NK-92 (cell line): Measurements from ENCODE around the gene ENTREP1.

Experiments
- DNase-seq: peaks from one replicate; lab custom pipeline; 2025; ENCODE audit not compliant: unreplicated experiment; lab: John Stamatoyannopoulos, UW

ENTREP1 gene

GRCh38 chr9:69317894-69318293 is 7.1 kb upstream of the ENTREP1 start:
- DNase-seq, result no peak

- no peak for DNase-seq
These were observed 5.5 kb upstream of the ENTREP1 start for GRCh38 chr9:69319324-69320025.

GRCh38 chr9:69322256-69322655 is 2.8 kb upstream of the ENTREP1 start:
- no peak for DNase-seq

- DNase-seq, result no peak
These were observed 1.2 kb upstream of the ENTREP1 start for GRCh38 chr9:69323861-69324260.

- DNase-seq, result no peak
These were observed 596 bp downstream of the ENTREP1 start for GRCh38 chr9:69325409-69326212.

- DNase-seq, result no peak
These were observed 1.2 kb downstream of the ENTREP1 start for GRCh38 chr9:69326261-69326660.

- no peak for DNase-seq
These were observed 5.6 kb downstream of the ENTREP1 start for GRCh38 chr9:69330580-69330979.

- DNase-seq, result no peak
These were observed 6.4 kb downstream of the ENTREP1 start for GRCh38 chr9:69331444-69331843.

- no peak for DNase-seq
These were observed 7.2 kb downstream of the ENTREP1 start for GRCh38 chr9:69332067-69332685.

GRCh38 chr9:69333716-69334115 is 8.7 kb downstream of the ENTREP1 start:
- DNase-seq, result no peak

GRCh38 chr9:69334317-69334716 is 9.3 kb downstream of the ENTREP1 start:
- no peak for DNase-seq

GRCh38 chr9:69339620-69340019 is 14.6 kb downstream of the ENTREP1 start:
- DNase-seq, result no peak

- DNase-seq, result no peak
These were observed 15.6 kb downstream of the ENTREP1 start for GRCh38 chr9:69340631-69341030.

GRCh38 chr9:69342769-69343168 is 17.8 kb downstream of the ENTREP1 start:
- DNase-seq, result no peak

- no peak for DNase-seq
These were observed 19.4 kb downstream of the ENTREP1 start for GRCh38 chr9:69344459-69344858.

GRCh38 chr9:69346596-69347390 is 21.8 kb downstream of the ENTREP1 start:
- no peak for DNase-seq

- DNase-seq, result no peak
These were observed 22.6 kb downstream of the ENTREP1 start for GRCh38 chr9:69347607-69348006.

GRCh38 chr9:69351227-69351626 is 26.2 kb downstream of the ENTREP1 start:
- no peak for DNase-seq

- no peak for DNase-seq
These were observed 30.2 kb downstream of the ENTREP1 start for GRCh38 chr9:69355232-69355631.

- no peak for DNase-seq
These were observed 32.2 kb downstream of the ENTREP1 start for GRCh38 chr9:69357030-69357775.

- no peak for DNase-seq
These were observed 32.8 kb downstream of the ENTREP1 start for GRCh38 chr9:69357821-69358220.
